Measurements from ENCODE around the gene HSPB6. TPM values are rescaled to one million over a fixed set of nuclear protein-coding genes. Genes with fewer than 3 reads are reported as not detected.

Gene HSPB6
- polyA plus RNA-seq, 1 donor (not counting 4 experiments of a cell fraction or from before 2014, with no cell fraction given), result not detected

GRCh38 chr19:35733180-35734125 is 23.4 kb downstream of the HSPB6 start:
- H3K4me3 ChIP-seq (ENCODE audit: control insufficient read depth in 2 of 3, extremely low read depth in 1 of 3, insufficient read depth in 2 of 3, low read depth in 1 of 3, low read length in 3 of 3), result no peak overlapping the region
- no peak overlapping the region for H2AFZ ChIP-seq (ENCODE audit: control insufficient read depth, low read length)
- no peak overlapping the region for H3K27ac ChIP-seq (ENCODE audit: control insufficient read depth, insufficient read depth, low read length)
- H3K4me2 ChIP-seq (ENCODE audit: control insufficient read depth, extremely low read depth, insufficient read depth, low read depth, low read length), result no peak overlapping the region
- peaks cover 2% of the 10 kb centered on the region for H3K79me2 ChIP-seq (ENCODE audit: control insufficient read depth, insufficient read depth, low read length)
- peaks cover 66 to 75% of the 10 kb centered on the region in 2 experiments for H3K36me3 ChIP-seq (ENCODE audit: control insufficient read depth in 2 of 2, extremely low read depth in 1 of 2, insufficient read depth in 2 of 2, low read length in 2 of 2)
- DNase-seq (ENCODE audit: low read depth, low spot score) (no peak), FAIRE-seq (no peak)
- no peaks in the 10 kb centered on the region for H3K9me1 ChIP-seq (ENCODE audit: control insufficient read depth, extremely low read depth, insufficient read depth, low read length)
- TF ChIP-seq, protein P1, sequence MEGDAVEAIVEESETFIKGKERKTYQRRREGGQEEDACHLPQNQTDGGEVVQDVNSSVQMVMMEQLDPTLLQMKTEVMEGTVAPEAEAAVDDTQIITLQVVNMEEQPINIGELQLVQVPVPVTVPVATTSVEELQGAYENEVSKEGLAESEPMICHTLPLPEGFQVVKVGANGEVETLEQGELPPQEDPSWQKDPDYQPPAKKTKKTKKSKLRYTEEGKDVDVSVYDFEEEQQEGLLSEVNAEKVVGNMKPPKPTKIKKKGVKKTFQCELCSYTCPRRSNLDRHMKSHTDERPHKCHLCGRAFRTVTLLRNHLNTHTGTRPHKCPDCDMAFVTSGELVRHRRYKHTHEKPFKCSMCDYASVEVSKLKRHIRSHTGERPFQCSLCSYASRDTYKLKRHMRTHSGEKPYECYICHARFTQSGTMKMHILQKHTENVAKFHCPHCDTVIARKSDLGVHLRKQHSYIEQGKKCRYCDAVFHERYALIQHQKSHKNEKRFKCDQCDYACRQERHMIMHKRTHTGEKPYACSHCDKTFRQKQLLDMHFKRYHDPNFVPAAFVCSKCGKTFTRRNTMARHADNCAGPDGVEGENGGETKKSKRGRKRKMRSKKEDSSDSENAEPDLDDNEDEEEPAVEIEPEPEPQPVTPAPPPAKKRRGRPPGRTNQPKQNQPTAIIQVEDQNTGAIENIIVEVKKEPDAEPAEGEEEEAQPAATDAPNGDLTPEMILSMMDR (optimal IDR thresholded peaks at IDR 0.05 in 1 of 3, IDR thresholded peaks at IDR 0.05 in 1 of 3, conservative IDR thresholded peaks at IDR 0.05 in 1 of 3; ENCODE audit: extremely low read depth in 1 of 3, insufficient read depth in 2 of 3, low read length in 3 of 3), result no peak
- TF ChIP-seq EZH2 (IDR thresholded peaks at IDR 0.05; ENCODE audit: low read length), result no peak
- no peak overlapping the region for H3K9ac ChIP-seq (ENCODE audit: control insufficient read depth, extremely low read depth, insufficient read depth, low read length)
- dilution Hi-C loops (cut with MboI; ENCODE audit: extremely low pct_ligation_motif_present, low sequenced_read_pairs), result no loop called here
- no peaks in the 10 kb centered on the region for H3K4me1 ChIP-seq (ENCODE audit: control insufficient read depth, extremely low read depth, insufficient read depth, low read length)
- H3K27me3 ChIP-seq (ENCODE audit: control insufficient read depth, extremely low read depth, insufficient read depth, low read length), result no peaks in the 10 kb centered on the region
- H3K9me3 ChIP-seq (ENCODE audit: control insufficient read depth, low read depth, low read length), result no peaks in the 10 kb centered on the region
- peaks cover 6% of the 10 kb centered on the region for H4K20me1 ChIP-seq (ENCODE audit: control insufficient read depth, extremely low read depth, insufficient read depth, low read length)

DNA sequence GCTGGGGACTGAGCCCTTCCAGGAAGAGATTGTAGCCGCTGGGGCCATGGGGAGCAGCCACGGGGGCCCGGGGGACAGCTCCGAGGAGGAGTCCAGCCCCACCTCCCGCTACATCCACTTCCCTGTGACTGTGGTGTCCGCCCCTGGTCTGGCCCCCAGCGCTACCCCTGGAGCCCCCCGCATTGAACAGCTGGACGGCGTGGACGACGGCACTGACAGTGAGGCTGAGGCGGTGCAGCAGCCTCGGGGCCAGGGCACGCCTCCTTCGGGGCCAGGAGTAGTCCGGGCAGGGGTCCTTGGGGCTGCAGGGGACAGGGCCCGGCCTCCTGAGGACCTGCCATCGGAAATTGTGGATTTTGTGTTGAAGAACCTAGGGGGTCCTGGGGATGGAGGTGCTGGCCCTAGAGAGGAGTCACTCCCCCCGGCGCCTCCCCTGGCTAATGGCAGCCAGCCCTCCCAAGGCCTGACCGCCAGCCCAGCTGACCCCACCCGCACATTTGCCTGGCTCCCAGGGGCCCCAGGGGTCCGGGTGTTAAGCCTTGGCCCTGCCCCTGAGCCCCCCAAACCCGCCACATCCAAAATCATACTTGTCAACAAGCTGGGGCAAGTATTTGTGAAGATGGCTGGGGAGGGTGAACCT is 24.2 kb downstream of the HSPB6 start:
- no peaks in the 10 kb centered on the region for H3K27me3 ChIP-seq (ENCODE audit: control insufficient read depth, extremely low read depth, insufficient read depth, low read length)
- H3K4me3 ChIP-seq (ENCODE audit: control insufficient read depth in 2 of 3, extremely low read depth in 1 of 3, insufficient read depth in 2 of 3, low read depth in 1 of 3, low read length in 3 of 3), result no peak overlapping the region
- no peaks in the 10 kb centered on the region for H3K9me3 ChIP-seq (ENCODE audit: control insufficient read depth, low read depth, low read length)
- H3K79me2 ChIP-seq (ENCODE audit: control insufficient read depth, insufficient read depth, low read length), result peaks cover 2% of the 10 kb centered on the region
- FAIRE-seq (no peak), DNase-seq (ENCODE audit: low read depth, low spot score) (no peak)
- no peaks in the 10 kb centered on the region for H3K9me1 ChIP-seq (ENCODE audit: control insufficient read depth, extremely low read depth, insufficient read depth, low read length)
- H4K20me1 ChIP-seq (ENCODE audit: control insufficient read depth, extremely low read depth, insufficient read depth, low read length), result peaks cover 6% of the 10 kb centered on the region
- no peak overlapping the region for H3K9ac ChIP-seq (ENCODE audit: control insufficient read depth, extremely low read depth, insufficient read depth, low read length)
- no peak overlapping the region for H3K27ac ChIP-seq (ENCODE audit: control insufficient read depth, insufficient read depth, low read length)
- no peak overlapping the region for H2AFZ ChIP-seq (ENCODE audit: control insufficient read depth, low read length)
- no peaks in the 10 kb centered on the region for H3K4me1 ChIP-seq (ENCODE audit: control insufficient read depth, extremely low read depth, insufficient read depth, low read length)
- dilution Hi-C loops (cut with MboI; ENCODE audit: extremely low pct_ligation_motif_present, low sequenced_read_pairs), result no loop called here
- no peak for TF ChIP-seq EZH2 (IDR thresholded peaks at IDR 0.05; ENCODE audit: low read length)
- TF ChIP-seq, protein P1 (optimal IDR thresholded peaks at IDR 0.05 in 1 of 3, IDR thresholded peaks at IDR 0.05 in 1 of 3, conservative IDR thresholded peaks at IDR 0.05 in 1 of 3; ENCODE audit: extremely low read depth in 1 of 3, insufficient read depth in 2 of 3, low read length in 3 of 3), result no peak
- no peak overlapping the region for H3K4me2 ChIP-seq (ENCODE audit: control insufficient read depth, extremely low read depth, insufficient read depth, low read depth, low read length)
- peaks cover 67 to 73% of the 10 kb centered on the region in 2 experiments for H3K36me3 ChIP-seq (ENCODE audit: control insufficient read depth in 2 of 2, extremely low read depth in 1 of 2, insufficient read depth in 2 of 2, low read length in 2 of 2)
